Epithelial cell of proximal tubule (primary cell): ENCODE measurements around the gene RXFP2. TPM values are rescaled to one million over a fixed set of nuclear protein-coding genes. Genes with fewer than 3 reads are reported as not detected.

ENCODE experiments used
- DNase-seq: peaks from one replicate; pipeline ENCODE4 v3.0.0-alpha.2; 2011; ENCODE audit warnings: low read depth
- H3K4me3 ChIP-seq: 2 replicates; pipeline ENCODE4 v1.5.1; 2011; ENCODE audit warnings: low read depth, mild to moderate bottlenecking, low read length
- total RNA-seq: library from RNA; depleted of rRNA; stranded (reverse); fragments of >200 nt; gene quantifications from 2 replicates; pipeline ENCODE4 v1.2.3, GENCODE V29; 2015
- TF ChIP-seq, protein P1 (sequence below): conservative IDR thresholded peaks from 2 replicates; pipeline ENCODE4 v1.5.1; 2012; ENCODE audit warnings: low read depth, mild to moderate bottlenecking, low read length

The RXFP2 gene, protein sequence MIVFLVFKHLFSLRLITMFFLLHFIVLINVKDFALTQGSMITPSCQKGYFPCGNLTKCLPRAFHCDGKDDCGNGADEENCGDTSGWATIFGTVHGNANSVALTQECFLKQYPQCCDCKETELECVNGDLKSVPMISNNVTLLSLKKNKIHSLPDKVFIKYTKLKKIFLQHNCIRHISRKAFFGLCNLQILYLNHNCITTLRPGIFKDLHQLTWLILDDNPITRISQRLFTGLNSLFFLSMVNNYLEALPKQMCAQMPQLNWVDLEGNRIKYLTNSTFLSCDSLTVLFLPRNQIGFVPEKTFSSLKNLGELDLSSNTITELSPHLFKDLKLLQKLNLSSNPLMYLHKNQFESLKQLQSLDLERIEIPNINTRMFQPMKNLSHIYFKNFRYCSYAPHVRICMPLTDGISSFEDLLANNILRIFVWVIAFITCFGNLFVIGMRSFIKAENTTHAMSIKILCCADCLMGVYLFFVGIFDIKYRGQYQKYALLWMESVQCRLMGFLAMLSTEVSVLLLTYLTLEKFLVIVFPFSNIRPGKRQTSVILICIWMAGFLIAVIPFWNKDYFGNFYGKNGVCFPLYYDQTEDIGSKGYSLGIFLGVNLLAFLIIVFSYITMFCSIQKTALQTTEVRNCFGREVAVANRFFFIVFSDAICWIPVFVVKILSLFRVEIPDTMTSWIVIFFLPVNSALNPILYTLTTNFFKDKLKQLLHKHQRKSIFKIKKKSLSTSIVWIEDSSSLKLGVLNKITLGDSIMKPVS
- not detected in 2 replicates for total RNA-seq

DNA sequence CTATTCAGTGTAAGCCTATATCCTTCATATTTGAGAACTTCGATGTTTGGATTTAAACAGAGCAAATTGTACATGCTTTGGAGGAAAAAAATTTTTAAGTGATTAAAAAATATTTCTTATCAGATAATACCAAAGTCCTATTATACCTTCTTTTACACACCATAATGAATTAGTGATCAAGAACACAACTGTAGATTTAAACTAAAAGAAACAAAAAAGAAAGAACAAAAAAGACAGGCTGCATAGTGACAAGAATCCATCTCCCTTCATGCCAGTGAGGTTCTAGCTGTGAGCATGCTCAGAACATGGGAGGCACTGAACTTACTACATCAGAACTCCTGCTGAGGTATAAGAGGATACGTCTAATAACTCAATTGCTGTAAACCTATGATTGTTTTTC is at the start of gene RXFP2:
Gene RXFP2, plus strand, starts transcription at position 301 of the 400 bp plus-strand sequence. Its CDS starts 87 bp downstream, at position 388.
- no peak for DNase-seq
- H3K4me3 ChIP-seq: no peak within 1 kb of the TSS
- TF ChIP-seq, protein P1, sequence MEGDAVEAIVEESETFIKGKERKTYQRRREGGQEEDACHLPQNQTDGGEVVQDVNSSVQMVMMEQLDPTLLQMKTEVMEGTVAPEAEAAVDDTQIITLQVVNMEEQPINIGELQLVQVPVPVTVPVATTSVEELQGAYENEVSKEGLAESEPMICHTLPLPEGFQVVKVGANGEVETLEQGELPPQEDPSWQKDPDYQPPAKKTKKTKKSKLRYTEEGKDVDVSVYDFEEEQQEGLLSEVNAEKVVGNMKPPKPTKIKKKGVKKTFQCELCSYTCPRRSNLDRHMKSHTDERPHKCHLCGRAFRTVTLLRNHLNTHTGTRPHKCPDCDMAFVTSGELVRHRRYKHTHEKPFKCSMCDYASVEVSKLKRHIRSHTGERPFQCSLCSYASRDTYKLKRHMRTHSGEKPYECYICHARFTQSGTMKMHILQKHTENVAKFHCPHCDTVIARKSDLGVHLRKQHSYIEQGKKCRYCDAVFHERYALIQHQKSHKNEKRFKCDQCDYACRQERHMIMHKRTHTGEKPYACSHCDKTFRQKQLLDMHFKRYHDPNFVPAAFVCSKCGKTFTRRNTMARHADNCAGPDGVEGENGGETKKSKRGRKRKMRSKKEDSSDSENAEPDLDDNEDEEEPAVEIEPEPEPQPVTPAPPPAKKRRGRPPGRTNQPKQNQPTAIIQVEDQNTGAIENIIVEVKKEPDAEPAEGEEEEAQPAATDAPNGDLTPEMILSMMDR: no peak

- no peak for DNase-seq
Measured at GRCh38 chr13:31697290-31697689, 42.0 kb upstream of the RXFP2 start.

DNA sequence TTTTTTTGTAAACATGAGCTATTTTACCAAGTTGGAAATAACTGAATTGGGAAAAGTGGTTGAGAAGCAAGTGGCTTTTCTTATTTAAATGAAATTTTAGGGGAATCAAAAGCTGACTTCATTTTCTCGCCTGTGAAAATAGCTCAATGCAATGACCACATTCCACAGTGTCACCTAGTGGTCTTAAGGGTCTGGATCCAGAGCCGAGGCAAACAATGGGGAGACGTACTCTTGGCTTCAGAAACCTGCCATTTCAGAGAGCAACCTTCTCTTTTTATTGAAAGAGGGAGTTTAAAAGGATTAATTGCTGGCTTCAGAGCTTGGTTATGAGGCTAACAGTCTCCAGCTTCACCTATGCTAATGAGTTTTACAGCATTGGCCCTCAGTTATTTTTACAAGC is 39.7 kb upstream of the RXFP2 start:
- DNase-seq: no peak
- no peak overlapping the region for H3K4me3 ChIP-seq
- TF ChIP-seq, protein P1: no peak

More at GRCh38 chr13:31697290-31697689, 42.0 kb upstream of the RXFP2 start:
- TF ChIP-seq, protein P1: no peak
- no peak overlapping the region for H3K4me3 ChIP-seq

DNA sequence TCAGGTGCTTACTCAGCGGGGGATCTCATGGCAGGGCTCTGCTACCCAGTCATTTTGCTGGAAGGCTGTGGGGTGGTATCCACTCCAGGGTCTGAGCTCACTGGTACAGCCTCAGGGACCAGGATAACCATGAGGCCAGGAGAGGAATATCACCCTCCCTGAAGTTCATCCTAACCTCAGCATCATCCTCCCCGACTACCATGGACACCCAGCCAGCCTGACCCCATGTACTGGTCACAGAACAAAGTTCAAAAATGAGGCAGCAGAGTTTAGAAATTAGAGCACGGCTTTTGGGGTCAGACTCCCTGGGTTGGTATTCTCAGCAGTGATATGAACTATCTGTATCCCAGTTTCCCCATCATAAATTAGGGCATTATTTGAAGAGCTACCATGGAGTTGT is 35.5 kb upstream of the RXFP2 start:
- TF ChIP-seq, protein P1: no peak
- H3K4me3 ChIP-seq: no peak overlapping the region
- no peak for DNase-seq

- TF ChIP-seq, protein P1: no peak
- H3K4me3 ChIP-seq: no peak overlapping the region
- no peak for DNase-seq
Measured at GRCh38 chr13:31706105-31706504, 33.2 kb upstream of the RXFP2 start.

GRCh38 chr13:31717583-31717982 is 21.7 kb upstream of the RXFP2 start:
- TF ChIP-seq, protein P1: no peak
- no peak overlapping the region for H3K4me3 ChIP-seq
- DNase-seq: no peak
